Hindlimb muscle (tissue), 1 donor: Measurements from ENCODE around the gene DRC3. TPM values are rescaled to one million over a fixed set of nuclear protein-coding genes. Genes with fewer than 3 reads are reported as not detected.

Source experiments
- DNase-seq: peaks from one replicate; pipeline ENCODE4 v3.0.0-alpha.2; 2013
- polyA plus RNA-seq: library from polyadenylated mRNA; unstranded; fragments of 120-200 nt; gene quantifications from one replicate; pipeline ENCODE4 v1.2.1, GENCODE V29; 2013; ENCODE audit not compliant: insufficient read length

DRC3 gene
- polyA plus RNA-seq, 1 donor: 8.3 TPM

DNA sequence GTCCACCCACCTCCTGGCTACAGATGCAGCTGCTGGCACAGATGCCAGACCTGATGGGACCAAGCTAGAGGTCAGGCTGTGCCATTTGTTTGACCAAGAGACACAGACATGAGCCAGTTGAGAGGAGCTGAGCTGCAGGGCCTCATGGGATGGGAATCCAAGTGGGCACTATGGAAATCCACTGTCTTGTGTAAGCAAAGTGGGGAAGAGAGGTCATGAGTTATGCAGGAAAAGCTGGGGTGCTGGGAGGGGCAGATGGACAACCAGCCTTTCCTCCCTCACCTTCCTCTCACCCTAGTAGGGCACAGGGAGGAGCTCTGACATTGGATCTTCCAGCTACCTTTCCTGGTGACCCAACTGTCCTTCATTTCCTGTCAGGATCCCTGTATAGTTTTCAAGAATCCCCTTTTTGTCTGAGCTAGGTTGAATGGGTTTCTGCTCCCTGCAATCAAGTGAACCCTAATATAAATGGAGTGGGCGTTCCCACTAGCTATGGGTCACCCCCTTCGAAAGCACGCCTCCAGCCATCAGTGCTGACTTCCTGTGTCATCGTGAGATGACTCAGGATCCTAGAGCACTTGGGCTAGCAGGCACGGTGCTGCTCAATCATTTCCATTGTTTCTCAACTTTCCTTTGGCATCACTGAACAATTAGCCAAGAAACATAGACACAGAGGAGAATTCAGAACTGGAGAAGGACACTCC is 52.7 kb downstream of the DRC3 start:
- DNase-seq: no peak

DNA sequence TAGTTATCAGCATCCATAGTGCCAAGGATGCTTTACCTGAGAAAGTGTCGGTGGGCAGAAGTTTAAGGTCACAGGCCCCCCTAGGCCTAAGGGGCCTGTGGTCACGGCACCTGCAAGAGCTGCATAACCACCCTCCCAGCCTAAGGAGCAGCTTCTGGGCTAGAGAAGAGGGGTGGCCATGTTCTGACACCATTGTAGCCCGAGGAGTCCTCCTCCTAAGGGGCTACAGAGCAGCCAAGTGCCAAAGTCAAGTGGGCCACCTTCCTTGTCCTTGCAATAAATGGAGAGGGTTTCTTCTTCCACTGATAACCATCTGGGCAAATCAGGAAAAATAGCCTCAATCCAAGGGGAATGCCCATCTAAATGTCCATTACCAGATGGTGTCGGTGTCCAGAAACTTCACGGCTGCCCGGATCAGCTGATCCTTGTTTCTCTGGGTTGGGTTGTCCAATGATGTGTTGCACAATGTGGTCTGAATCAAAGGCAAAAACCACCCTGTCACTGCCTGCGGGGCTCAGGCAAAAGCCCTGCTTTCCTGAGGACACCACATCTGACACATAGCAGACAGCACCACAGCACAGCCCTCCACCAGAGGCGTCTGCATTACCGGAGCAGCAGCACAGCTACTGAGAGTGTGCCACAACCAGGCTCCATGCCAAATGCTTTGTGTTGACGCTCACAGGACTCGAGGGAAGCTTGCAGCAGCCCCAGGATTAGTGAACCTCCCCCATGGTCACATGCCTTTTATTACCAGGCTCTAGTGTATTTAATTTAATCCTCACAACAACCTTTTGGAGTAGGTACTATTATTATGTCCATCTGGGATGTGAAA is 53.5 kb downstream of the DRC3 start:
- DNase-seq: no peak

DNA sequence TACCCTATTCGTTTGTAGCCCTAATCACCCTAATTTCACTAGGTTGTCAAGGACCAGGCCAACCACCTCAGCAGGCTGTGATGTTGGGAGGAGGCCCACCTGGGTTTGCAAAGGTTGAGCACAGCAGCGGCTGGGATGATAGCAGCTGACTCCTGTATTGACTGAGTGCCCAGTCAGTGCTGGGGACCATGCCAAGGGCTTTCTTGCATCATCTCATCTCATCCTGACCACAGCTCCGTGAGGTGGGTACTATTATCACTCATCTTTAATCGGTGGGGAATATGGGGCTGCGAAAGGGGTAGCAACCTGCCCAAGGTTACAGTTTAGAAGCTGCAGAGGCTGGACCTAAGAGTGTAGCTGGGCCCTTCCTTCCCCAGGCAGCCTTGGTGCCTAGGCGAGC is 54.6 kb downstream of the DRC3 start:
- no peak for DNase-seq

DNA sequence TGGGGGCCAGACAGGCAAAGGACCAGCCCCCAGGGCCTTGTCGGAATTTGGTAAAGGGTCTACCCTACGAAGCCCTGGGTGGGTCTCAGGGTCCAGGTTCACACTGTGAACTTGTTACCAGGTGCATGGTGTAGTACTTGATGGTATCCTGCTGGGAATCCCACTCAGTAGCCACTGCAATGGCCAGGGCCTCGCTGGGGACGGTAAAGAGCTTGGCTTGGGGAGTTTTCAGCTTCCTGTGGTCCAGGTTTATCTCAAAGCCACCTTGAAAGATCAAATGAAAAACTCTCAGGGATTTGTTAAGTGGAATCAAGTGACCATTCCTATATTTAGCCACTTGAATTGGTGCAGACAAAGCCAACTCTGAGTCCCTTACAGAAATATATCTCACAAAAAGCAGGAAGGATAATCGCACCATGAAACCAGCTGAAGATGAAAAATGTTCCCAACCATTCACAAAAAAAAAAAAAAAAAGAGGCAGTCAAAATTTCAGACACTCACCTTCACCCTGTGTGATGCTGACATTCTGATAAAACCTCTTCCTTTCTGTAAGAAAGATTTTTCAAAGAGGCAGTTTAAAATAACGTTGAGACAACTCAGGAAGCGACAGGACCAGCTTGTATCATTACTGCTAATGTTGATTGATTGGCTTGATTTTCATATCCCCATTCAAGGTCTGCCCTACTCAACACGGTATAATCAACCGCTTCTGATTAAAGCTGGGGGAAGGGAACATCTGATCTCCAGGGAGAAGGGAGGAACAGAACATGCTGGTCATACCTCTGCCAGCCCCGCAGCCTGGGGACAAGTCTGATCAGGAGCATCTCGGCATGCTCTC is 55.7 kb downstream of the DRC3 start:
- DNase-seq: no peak

DNA sequence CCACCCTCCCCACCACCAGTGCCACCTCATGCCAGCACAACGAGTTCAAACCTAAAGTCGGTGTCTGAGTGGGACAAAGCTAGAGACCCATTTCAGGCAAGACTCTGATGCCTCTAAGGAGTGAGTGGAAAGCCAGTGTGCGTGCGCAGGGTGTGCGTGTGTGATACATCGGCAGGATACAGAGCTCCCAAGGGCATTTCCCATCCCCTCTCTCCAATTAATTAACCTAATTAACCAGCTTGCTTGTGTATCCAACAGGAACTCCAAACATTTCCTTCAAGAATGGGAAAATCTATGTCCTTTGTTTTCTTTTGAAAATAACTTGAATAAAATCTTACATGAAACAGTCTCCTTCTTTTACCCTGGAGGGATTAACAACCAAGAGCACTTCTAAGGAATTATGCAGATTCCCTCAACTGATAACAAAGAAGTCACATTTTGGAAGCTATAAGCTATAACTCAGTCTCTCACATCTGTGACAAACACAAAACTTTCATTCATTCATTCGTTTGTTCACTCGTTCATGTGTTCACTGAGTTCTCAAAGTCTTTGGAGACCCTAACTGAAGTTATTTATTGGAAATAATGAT is 56.4 kb downstream of the DRC3 start:
- no peak for DNase-seq

DNA sequence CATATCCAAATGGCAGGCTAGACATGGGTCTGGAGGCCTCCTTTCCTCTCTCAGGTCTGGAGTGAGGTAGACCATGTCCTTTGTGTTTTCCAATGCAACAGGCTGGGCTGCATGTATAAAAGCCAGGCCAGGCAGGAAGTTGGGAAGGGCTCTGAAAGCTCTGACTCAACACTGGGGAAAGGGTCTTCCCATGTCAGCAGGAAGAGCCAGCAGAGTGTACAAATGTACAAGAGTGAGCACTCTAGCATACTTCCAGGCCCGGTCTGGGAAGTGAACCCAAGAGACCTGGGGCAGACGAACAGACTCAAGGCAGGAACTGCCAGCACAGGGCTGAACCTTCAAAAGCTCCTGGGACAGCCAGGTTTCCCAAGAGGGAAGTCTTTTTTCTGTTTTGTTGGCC is 59.3 kb downstream of the DRC3 start:
- DNase-seq: no peak

DNA sequence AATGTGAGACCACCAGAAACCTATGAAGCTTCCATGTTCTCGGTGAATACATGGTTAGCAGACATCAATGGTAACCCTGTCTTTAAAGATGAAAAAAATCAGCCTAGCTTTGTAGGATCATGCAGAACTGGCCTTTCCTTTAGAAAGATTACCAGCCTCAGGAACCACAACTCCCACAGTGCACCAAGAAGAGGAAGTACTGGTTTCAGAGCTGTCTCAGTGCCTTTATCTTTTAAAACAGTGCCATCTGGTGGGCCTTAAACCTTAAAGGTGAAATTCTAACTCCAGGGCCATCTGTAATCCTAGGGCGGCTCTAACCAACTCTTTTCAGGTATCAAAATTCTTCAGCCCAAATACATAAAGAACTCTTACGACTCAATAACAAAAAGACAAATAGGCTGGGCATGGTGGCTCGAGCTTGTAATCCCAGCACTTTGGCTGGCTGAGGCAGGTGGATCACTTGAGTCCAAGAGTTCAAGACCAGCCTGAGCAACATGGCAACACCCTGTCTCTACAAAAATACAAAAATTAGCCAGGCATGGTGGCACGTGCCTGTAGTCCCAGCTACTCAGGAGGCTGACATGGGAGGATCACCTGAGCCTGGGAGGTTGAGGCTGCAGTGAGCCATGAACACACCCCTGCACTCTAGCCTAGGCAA is 60.9 kb downstream of the DRC3 start:
- peak; percentile 83 for DNase-seq

DNA sequence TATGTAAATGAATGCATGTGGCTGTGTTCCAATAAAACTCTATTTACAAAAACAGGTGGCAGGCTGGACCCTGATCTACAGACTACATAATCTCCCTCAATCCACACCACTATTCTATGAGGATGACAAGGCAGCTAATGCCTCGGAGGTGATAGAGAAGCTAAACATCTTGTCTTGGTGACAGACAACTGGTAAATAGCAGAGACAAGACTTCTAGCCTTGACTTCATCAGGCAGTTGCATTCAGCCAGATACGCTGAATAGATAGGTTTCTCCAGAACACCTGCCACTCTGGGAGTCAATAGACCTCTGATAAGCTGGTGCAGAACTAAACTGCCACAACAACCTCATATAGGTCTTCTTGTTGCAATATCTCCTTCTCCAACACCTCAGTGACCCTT is 63.0 kb downstream of the DRC3 start:
- DNase-seq: no peak

DNA sequence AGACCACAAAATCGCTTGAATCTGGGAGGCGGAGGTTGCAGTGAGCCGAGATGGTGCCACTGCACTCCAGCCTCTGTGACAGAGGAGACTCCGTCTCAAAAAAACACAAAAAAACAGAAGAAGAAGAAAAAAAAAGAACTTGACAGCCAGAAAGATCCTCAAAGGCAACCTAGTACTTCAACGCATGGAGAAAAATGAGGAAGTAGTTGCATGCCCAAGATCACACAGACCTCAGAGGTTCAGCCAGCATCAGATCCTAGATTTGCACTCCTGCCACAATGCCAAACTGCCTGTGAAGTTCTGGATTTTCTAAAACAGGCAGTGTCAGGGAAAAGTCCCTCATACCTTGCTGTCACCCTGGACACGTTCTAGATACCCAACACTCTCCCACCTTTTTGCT is 64.8 kb downstream of the DRC3 start:
- DNase-seq: no peak

DNA sequence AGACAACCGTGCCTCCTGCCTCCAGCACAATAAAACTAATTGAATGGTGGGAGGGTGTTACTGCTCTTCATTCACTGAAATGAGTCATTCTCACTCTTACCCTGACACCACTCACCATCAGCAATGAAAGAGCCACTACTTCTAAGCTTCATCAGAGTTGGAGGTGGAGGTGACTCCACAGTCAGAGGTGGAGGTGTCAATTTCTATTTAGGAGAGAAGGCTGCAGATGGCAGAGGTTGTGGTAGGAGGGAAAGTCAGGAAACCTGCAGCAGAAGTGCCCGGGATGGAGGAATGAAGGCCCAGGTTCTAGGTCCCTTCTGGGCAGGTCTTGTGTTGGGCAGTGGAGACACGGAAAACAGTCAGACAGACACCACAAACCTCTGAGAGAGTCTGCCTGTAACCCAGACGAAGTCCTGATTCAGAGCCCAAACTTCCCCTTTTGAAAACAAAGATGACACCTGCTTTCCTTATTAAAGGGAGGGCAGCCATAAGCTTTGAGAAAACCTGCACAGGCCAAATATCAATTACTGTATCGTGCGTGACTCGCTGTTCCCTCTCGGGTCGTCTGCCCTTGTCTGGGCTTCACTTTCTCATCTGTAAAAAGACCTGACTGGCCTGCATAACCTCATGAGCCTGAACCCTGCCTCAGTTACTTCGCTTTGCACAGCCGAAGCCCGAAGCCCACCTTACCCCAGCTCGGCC is 65.6 kb downstream of the DRC3 start:
- DNase-seq: no peak

DNA sequence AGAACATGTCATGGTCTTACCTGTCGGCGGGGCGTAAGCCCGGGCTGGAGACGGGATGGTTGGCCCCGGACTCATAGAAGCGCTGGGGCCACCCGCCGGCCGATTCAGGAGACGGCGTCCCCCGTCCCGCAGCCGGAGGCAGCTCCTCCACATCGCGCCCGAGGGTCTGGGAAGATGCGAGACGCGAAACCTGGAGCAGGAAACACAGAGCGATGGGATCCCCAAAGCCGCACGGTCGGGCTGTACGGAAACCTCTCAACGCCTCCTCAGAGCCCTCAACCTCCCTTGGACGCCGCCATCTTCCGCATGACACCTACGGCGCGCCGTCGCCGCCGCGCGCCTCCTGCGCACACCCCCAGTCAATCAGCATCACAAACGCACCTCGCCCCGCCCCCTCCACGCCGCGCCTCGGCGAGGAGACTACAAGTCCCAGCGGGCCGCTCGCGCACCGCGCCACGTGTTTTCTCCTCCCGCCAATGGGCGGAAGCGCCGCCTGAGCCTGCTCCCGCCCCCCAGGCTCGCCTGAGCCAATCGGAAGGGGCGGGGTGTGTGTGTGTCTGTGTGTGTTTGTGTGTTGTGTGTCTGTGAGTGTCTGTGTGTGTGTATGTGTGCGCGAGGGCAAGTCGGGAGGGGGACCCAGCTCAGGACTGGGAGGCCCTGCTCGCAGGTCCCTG is 66.3 kb downstream of the DRC3 start, which contains the start of the genes ATPAF2 and GID4:
Gene ATPAF2 (minus strand): TSS at position 308 of the 674 bp plus-strand sequence. CDS start 155 bp downstream, at position 153.
Gene GID4 (plus strand): TSS at position 548 of the 674 bp plus-strand sequence. CDS start 57 bp downstream, at position 605.
- DNase-seq: peak; percentile 100

DNA sequence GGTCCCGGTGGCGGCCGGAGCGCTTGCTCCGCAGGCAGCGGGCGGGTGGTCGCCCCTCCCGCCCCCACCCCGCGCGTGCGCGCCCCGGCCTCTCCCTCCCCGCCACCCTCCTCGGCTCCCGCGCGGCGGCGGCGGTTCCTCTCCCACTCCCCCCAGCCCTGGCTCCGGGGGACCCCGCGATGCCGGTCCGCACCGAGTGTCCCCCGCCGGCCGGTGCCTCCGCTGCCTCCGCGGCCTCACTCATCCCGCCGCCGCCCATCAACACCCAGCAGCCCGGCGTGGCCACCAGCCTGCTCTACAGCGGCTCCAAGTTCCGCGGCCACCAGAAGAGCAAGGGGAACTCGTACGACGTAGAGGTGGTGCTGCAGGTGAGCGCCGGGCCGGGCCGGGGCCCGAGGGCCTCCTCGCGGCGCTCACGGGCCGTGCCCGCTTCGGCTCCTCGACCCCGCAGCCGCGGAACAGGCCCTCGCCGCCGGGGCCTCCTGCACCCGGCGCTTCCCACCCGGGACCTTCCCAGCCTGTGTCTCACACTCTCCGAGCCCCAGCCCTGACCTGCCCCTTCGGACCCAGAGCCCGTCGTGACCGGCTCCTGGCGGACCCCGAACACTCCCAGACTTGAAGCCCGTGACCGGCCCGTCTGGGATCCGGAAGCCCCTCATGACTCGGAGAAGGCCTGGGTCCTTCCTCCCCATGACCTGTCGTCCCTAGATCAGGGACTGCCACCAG is 67.0 kb downstream of the DRC3 start:
- no peak for DNase-seq

DNA sequence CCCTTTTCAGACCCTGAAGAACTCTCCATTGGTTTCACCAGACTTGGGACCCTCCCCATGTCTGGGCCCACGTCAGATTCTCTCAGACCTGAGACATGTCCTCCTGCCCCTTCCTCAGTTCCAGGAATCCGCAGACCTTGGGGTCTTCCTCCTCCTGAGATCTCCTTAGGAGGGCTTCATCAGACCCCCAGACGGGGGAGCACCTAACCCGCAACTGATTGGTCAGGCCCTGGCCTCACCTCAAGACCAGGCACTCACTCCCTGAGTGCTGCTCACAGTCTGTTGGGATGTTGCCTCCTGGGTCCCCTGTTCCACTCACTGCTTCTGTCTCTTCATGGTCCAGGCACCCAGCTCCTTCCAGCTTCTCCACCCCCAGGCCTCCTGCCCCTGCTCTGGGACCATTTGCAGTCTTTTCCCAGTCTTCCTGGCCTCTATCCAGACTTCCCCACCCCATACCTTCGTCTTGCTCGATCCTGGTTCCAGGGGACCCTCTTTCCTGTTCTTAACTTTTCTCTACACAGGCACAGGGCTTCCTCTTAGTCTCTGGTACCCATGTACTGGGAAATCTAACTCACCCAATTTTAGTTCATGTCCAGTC is 67.7 kb downstream of the DRC3 start:
- no peak for DNase-seq

DNA sequence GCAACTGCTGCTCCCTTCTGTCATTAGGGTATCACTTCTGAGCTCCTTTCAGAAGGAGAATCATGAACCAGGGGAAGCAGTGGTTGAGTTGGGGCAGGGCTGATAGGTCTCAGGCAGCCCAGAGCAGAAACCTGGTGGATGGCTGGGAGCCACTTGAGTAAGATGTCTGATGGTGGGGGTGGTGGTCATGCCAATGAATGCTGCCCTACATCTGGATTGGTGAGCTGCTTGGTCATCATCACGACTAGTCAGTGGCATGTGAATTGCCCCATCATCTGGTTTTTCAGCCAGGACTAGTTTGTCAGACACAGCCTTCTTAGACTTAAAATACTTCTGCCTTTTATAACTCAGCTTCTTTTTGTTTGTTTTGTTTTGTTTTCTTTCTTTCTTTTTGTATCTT is 69.1 kb downstream of the DRC3 start:
- no peak for DNase-seq

DNA sequence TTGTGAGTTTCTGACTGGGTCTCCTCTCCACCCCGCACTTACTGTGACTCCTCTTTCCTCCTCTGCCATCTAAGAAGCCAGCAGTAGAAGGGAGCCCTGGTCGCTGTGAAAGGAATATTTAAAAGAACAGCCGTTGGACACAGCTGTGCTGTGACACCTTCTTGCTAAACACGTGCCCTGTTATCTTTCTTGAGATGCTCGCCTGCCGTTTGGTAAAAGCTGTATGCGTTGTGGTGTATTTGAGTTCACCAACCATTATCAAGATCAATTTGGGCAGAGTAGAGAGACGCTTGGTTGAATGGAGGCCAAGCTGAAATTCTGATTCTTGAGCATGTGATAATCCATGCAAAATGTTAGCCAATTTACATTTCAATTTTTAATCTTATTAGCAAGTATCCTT is 70.3 kb downstream of the DRC3 start:
- DNase-seq: no peak

DNA sequence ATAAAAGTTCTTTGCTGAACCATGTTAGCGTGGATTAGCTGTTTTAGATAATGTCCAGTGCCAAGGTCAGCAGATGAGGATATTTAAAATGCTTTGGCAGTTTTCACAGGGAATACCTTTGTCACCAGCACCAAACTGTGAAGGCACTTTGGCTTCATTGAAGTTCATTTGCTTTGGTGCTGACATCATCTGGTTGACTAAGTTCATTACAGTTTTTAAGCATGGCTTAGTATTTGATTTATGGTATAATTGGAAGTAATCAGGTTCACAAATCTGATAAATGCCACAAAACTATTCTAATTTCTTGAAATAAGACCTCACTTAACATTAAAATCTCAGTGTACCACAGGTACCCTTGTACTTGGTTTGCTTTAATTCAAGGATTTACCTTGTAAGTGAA is 70.8 kb downstream of the DRC3 start:
- DNase-seq: no peak

DNA sequence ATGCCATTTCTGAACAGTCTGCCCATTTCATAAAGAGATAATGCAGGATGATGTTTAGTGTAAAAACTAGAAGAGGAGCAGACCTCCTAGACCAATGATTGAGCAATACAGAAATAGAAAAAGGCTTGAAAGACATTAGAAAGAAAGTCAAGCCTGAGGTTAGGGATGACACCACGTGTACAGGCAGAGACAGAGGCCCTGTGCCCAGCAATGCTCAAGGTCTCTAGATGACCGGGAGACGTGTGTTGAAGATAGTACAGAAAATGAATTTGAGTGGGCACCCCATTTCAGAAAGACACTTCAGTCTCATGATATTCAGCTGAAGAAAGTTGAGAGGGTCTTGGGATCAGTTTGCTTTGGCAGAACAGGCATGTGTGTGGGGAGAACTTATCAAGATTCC is 71.9 kb downstream of the DRC3 start:
- no peak for DNase-seq

DNA sequence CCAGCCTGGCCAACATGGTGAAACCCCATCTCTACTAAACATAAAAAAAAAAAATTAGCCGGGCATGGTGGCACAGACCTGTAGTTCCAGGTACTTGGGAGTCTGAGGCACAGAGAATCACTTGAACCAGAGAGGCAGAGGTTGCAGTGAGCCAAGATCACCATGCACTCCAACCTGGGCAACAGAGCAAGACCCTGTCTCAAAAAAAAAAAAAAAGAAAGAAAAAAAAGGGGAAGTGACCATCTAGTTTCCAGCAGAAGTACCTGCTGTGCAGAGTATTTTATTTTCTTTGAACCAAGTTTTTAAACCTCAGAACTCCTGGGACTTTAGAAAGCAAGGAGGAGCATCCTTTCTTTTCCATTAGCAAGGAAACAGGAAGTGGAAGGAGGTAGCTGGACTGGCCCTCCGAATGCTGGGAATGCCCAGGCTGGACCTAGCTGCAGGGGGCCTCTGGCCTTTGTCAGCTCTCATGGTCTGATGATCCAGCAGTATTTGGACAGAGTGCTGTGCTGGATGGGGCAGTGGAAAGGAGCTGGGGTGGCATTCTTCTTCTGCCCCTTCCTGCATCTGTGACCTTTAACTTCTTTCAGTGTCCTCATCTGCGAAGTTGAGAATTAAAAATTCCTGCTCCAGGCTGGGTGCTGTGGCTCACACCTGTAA is 73.2 kb downstream of the DRC3 start:
- DNase-seq: no peak

DNA sequence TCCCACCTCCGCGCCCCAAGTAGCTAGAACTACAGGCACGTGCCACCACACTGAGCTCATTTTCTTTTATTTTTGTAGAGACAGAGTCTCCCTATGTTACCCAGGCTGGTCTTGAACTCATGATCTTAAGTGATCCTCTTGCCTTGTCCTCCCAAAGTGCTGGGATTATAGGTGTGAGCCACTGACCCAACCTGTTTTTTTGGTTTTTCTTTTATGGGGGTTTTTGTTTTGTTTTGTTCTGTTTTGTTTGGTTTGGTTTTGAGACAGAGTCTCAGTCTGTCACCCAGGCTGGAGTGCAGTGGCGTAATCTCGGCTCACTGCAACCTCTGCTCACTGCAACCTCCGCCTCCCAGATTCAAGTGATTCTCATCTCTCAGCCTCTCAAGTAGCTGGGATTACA is 82.9 kb downstream of the DRC3 start:
- no peak for DNase-seq
